WTC11 (cell line): ENCODE results near the gene SPIRE1. TPM values are rescaled to one million over a fixed set of nuclear protein-coding genes. Genes with fewer than 3 reads are reported as not detected.

Source experiments
- ATAC-seq: fragments of 200-7000 bp; cut with Tn5 transposase; 2 replicates; pipeline ENCODE4 v1.10.0; 2021; ENCODE audit warnings: mild to moderate bottlenecking, moderate library complexity
- CTCF ChIA-PET: fragments of 300-600 bp; sonication (Branson Sonifier 250); formaldehyde crosslinking; loops from one replicate; lab custom pipeline; 2021; ENCODE audit warnings: antibody characterized with exemption; lab: Charles Lee
- POLR2A ChIA-PET: fragments of 350-600 bp; sonication (Branson Sonifier 250); formaldehyde crosslinking; loops from one replicate; lab custom pipeline; 2021; ENCODE audit warnings: antibody characterized with exemption; lab: Charles Lee
- DNase-seq: peaks from one replicate; pipeline ENCODE4 v3.0.0; 2021; ENCODE audit warnings: low spot score
- H3K27ac Mint-ChIP-seq: 2 replicates; pipeline ENCODE4 v1.8.0; 2021; ENCODE audit warnings: mixed read lengths
- H3K27me3 Mint-ChIP-seq: 2 replicates; pipeline ENCODE4 v1.8.0; 2021; ENCODE audit warnings: low read depth, mild to moderate bottlenecking, moderate library complexity, mixed read lengths
- H3K36me3 Mint-ChIP-seq: 2 replicates; pipeline ENCODE4 v1.8.0; 2021; ENCODE audit warnings: mixed read lengths
- H3K4me1 Mint-ChIP-seq: 2 replicates; pipeline ENCODE4 v1.8.0; 2022; ENCODE audit warnings: mixed read lengths
- H3K4me3 Mint-ChIP-seq: 2 replicates; pipeline ENCODE4 v1.8.0; 2021; ENCODE audit warnings: mild to moderate bottlenecking, moderate library complexity, mixed read lengths
- H3K9me3 Mint-ChIP-seq: 2 replicates; pipeline ENCODE4 v1.8.0; 2021; ENCODE audit warnings: mixed read lengths
- AR ChIP-seq: fragments of 250-450 bp; sonication (Bioruptor Pico); IDR thresholded peaks from 2 replicates; pipeline ENCODE4 v1.9.0; 2021; ENCODE audit warnings: mild to moderate bottlenecking
- CREB1 ChIP-seq: sonication (generic); formaldehyde crosslinking; IDR thresholded peaks from 2 replicates; pipeline ENCODE4 v1.8.0; 2023; ENCODE audit warnings: mild to moderate bottlenecking, missing genetic modification reagents
- CREM ChIP-seq: sonication (generic); formaldehyde crosslinking; IDR thresholded peaks from 2 replicates; pipeline ENCODE4 v1.8.1; 2022; ENCODE audit warnings: mild to moderate bottlenecking, missing genetic modification reagents, moderate library complexity
- ELF4 ChIP-seq: sonication (generic); formaldehyde crosslinking; IDR thresholded peaks from 2 replicates; pipeline ENCODE4 v1.8.1; 2022; ENCODE audit warnings: low read depth, mild to moderate bottlenecking, moderate library complexity, missing genetic modification reagents
- ESRRA ChIP-seq: sonication (generic); formaldehyde crosslinking; IDR thresholded peaks from 2 replicates; pipeline ENCODE4 v1.8.1; 2022; ENCODE audit warnings: mild to moderate bottlenecking, missing genetic modification reagents, borderline replicate concordance
- NFE2L1 ChIP-seq: sonication (generic); formaldehyde crosslinking; IDR thresholded peaks from 2 replicates; pipeline ENCODE4 v1.8.1; 2023; ENCODE audit warnings: missing genetic modification reagents
- OVOL2 ChIP-seq: fragments of 250-450 bp; sonication (Bioruptor Pico); IDR thresholded peaks from 2 replicates; pipeline ENCODE4 v1.9.0; 2021; ENCODE audit warnings: mild to moderate bottlenecking, borderline replicate concordance
- ZBTB43 ChIP-seq: sonication (generic); formaldehyde crosslinking; IDR thresholded peaks from 2 replicates; pipeline ENCODE4 v1.8.1; 2023; ENCODE audit warnings: mild to moderate bottlenecking, missing genetic modification reagents
- ZMAT4 ChIP-seq: fragments of 250-450 bp; sonication (Bioruptor Pico); IDR thresholded peaks from 2 replicates; pipeline ENCODE4 v1.9.0; 2021; ENCODE audit warnings: mild to moderate bottlenecking
- ZNF138 ChIP-seq: sonication (generic); formaldehyde crosslinking; conservative IDR thresholded peaks from 2 replicates; pipeline ENCODE4 v1.8.1; 2022; ENCODE audit warnings: mild to moderate bottlenecking, moderate library complexity, missing genetic modification reagents
- ZNF219 ChIP-seq: sonication (generic); formaldehyde crosslinking; IDR thresholded peaks from 2 replicates; pipeline ENCODE4 v1.8.0; 2023; ENCODE audit warnings: missing genetic modification reagents, mild to moderate bottlenecking, borderline replicate concordance
- ZNF263 ChIP-seq: sonication (generic); formaldehyde crosslinking; IDR thresholded peaks from 2 replicates; pipeline ENCODE4 v1.8.1; 2022; ENCODE audit warnings: low read depth, mild to moderate bottlenecking, moderate library complexity, missing genetic modification reagents
- ZNF317 ChIP-seq: sonication (generic); formaldehyde crosslinking; IDR thresholded peaks from 2 replicates; pipeline ENCODE4 v1.8.1; 2023; ENCODE audit warnings: low read depth, mild to moderate bottlenecking, moderate library complexity, missing genetic modification reagents, borderline replicate concordance
- ZNF425 ChIP-seq: fragments of 250-450 bp; sonication (Bioruptor Pico); conservative IDR thresholded peaks from 2 replicates; pipeline ENCODE4 v1.9.0; 2021; ENCODE audit warnings: mild to moderate bottlenecking
- total RNA-seq: library from RNA; stranded (reverse); gene quantifications from 3 replicates; pipeline ENCODE4 v1.2.3, GENCODE V29; 2021
- TF ChIP-seq, protein P1 (sequence below): sonication (generic); formaldehyde crosslinking; IDR thresholded peaks from 2 replicates; pipeline ENCODE4 v1.8.1; 2023; ENCODE audit warnings: mild to moderate bottlenecking, moderate library complexity, missing genetic modification reagents
- TF ChIP-seq, protein P2 (sequence below): sonication (generic); formaldehyde crosslinking; IDR thresholded peaks from 2 replicates; pipeline ENCODE4 v1.8.0; 2022; ENCODE audit warnings: mild to moderate bottlenecking, missing genetic modification reagents
- TF ChIP-seq, protein P3 (sequence below): sonication (generic); formaldehyde crosslinking; IDR thresholded peaks from 2 replicates; pipeline ENCODE4 v1.8.1; 2023; ENCODE audit warnings: mild to moderate bottlenecking, missing genetic modification reagents, moderate library complexity
- TF ChIP-seq, protein P4 (sequence below): sonication (generic); formaldehyde crosslinking; IDR thresholded peaks from 2 replicates; pipeline ENCODE4 v1.8.1; 2022; ENCODE audit warnings: mild to moderate bottlenecking, missing genetic modification reagents, moderate library complexity, borderline replicate concordance

The SPIRE1 gene
- total RNA-seq, 1 experiment from 2014 or later: 19.3 TPM

- Mint-ChIP-seq H3K27ac (peak overlapping the region; percentile 61), H3K36me3 (peaks cover 27% of the 10 kb centered on the region), H3K9me3 (no peaks in the 10 kb centered on the region), H3K4me3 (no peak overlapping the region), H3K27me3 (no peaks in the 10 kb centered on the region), H3K4me1 (no peaks in the 10 kb centered on the region)
- ChIA-PET POLR2A (no interaction called here), CTCF (no interaction called here)
- TF ChIP-seq, protein P1, sequence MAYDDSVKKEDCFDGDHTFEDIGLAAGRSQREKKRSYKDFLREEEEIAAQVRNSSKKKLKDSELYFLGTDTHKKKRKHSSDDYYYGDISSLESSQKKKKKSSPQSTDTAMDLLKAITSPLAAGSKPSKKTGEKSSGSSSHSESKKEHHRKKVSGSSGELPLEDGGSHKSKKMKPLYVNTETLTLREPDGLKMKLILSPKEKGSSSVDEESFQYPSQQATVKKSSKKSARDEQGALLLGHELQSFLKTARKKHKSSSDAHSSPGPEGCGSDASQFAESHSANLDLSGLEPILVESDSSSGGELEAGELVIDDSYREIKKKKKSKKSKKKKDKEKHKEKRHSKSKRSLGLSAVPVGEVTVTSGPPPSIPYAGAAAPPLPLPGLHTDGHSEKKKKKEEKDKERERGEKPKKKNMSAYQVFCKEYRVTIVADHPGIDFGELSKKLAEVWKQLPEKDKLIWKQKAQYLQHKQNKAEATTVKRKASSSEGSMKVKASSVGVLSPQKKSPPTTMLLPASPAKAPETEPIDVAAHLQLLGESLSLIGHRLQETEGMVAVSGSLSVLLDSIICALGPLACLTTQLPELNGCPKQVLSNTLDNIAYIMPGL: no peak
- TF ChIP-seq, protein P2, sequence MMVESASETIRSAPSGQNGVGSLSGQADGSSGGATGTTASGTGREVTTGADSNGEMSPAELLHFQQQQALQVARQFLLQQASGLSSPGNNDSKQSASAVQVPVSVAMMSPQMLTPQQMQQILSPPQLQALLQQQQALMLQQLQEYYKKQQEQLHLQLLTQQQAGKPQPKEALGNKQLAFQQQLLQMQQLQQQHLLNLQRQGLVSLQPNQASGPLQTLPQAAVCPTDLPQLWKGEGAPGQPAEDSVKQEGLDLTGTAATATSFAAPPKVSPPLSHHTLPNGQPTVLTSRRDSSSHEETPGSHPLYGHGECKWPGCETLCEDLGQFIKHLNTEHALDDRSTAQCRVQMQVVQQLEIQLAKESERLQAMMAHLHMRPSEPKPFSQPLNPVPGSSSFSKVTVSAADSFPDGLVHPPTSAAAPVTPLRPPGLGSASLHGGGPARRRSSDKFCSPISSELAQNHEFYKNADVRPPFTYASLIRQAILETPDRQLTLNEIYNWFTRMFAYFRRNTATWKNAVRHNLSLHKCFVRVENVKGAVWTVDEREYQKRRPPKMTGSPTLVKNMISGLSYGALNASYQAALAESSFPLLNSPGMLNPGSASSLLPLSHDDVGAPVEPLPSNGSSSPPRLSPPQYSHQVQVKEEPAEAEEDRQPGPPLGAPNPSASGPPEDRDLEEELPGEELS (CRISPR knock-in tag): no peak
- TF ChIP-seq AR: no peak
- TF ChIP-seq ZNF219 (CRISPR knock-in tag): no peak
- TF ChIP-seq ZMAT4: no peak
- TF ChIP-seq ZBTB43 (CRISPR knock-in tag): no peak
- no peak for TF ChIP-seq NFE2L1 (CRISPR knock-in tag)
- no peak for TF ChIP-seq ZNF263 (CRISPR knock-in tag)
- no peak for TF ChIP-seq ZNF317 (CRISPR knock-in tag)
- TF ChIP-seq ZNF138 (CRISPR knock-in tag): no peak
- TF ChIP-seq CREM (CRISPR knock-in tag): no peak
- no peak for DNase-seq
- no peak for ATAC-seq
Observed at GRCh38 chr18:12679183-12679786, 21.4 kb upstream of the SPIRE1 start.

DNA sequence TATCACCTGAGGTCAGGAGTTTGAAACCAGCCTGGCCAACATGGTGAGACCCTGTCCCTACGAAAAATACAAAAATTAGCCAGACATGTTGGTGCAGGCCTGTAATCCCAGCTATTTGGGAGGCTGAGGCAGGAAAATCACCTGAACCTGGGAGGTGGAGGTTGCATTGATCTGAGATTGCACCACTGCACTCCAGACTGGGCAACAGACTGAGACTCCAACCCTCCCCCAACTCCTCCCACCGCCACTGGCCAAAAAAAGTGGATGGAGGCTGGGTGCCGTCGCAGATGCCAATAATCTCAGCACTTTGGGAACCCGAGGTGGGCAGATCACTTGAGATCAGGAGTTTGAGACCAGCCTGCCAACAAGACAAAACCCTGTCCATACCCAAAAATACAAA is 10.1 kb upstream of the SPIRE1 start:
- H3K36me3 Mint-ChIP-seq: peaks cover 7% of the 10 kb centered on the region; the same call in 1 of the 2 replicates
- no peak overlapping the region for H3K4me3 Mint-ChIP-seq
- no peaks in the 10 kb centered on the region for H3K4me1 Mint-ChIP-seq
- H3K9me3 Mint-ChIP-seq: no peaks in the 10 kb centered on the region
- no peak for DNase-seq
- ATAC-seq: no peak
- H3K27ac Mint-ChIP-seq: no peak overlapping the region
- ChIA-PET POLR2A (no interaction called here), CTCF (no interaction called here)
- H3K27me3 Mint-ChIP-seq: no peaks in the 10 kb centered on the region
- TF ChIP-seq ZNF425 (CRISPR knock-in tag): no peak
- TF ChIP-seq, protein P3, sequence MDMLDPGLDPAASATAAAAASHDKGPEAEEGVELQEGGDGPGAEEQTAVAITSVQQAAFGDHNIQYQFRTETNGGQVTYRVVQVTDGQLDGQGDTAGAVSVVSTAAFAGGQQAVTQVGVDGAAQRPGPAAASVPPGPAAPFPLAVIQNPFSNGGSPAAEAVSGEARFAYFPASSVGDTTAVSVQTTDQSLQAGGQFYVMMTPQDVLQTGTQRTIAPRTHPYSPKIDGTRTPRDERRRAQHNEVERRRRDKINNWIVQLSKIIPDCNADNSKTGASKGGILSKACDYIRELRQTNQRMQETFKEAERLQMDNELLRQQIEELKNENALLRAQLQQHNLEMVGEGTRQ (CRISPR knock-in tag): no peak
- TF ChIP-seq, protein P2 (CRISPR knock-in tag): no peak
- TF ChIP-seq CREB1 (CRISPR knock-in tag): no peak
- no peak for TF ChIP-seq ESRRA (CRISPR knock-in tag)
- no peak for TF ChIP-seq ELF4
- TF ChIP-seq, protein P4, sequence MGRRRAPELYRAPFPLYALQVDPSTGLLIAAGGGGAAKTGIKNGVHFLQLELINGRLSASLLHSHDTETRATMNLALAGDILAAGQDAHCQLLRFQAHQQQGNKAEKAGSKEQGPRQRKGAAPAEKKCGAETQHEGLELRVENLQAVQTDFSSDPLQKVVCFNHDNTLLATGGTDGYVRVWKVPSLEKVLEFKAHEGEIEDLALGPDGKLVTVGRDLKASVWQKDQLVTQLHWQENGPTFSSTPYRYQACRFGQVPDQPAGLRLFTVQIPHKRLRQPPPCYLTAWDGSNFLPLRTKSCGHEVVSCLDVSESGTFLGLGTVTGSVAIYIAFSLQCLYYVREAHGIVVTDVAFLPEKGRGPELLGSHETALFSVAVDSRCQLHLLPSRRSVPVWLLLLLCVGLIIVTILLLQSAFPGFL: no peak
- no peak for TF ChIP-seq OVOL2
